Activated naive CD4-positive, alpha-beta T cell treated with anti-CD3 and anti-CD28 coated beads, Interleukin-2, amount 10 ng/mL, durations not matched to agents 7 days and 5 days (primary cell): ENCODE data around the gene OSGIN1.

ENCODE experiments used
- CTCF ChIA-PET: fragments of 350-600 bp; sonication (Branson Sonifier 250); formaldehyde crosslinking; loops from one replicate; lab custom pipeline; 2021; ENCODE audit warnings: antibody characterized with exemption; lab: Charles Lee
- DNase-seq: peaks from one replicate; pipeline ENCODE4 v3.0.0-alpha.2; 2020
- H3K27ac Mint-ChIP-seq: one replicate; pipeline ENCODE4 v1.8.0; 2021; ENCODE audit warnings: mild to moderate bottlenecking, moderate library complexity, mixed read lengths
- H3K27me3 Mint-ChIP-seq: one replicate; pipeline ENCODE4 v1.8.0; 2021; ENCODE audit warnings: mild to moderate bottlenecking, mixed read lengths
- H3K36me3 Mint-ChIP-seq: one replicate; pipeline ENCODE4 v1.8.0; 2021; ENCODE audit warnings: mixed read lengths
- H3K4me1 Mint-ChIP-seq: one replicate; pipeline ENCODE4 v1.8.0; 2021; ENCODE audit warnings: mixed read lengths
- H3K4me3 Mint-ChIP-seq: one replicate; pipeline ENCODE4 v1.8.0; 2021; ENCODE audit warnings: mild to moderate bottlenecking, moderate library complexity, mixed read lengths
- H3K9me3 Mint-ChIP-seq: one replicate; pipeline ENCODE4 v1.8.0; 2021; ENCODE audit warnings: mixed read lengths

OSGIN1 gene

GRCh38 chr16:83952587-83952939 is 477 bp upstream of the OSGIN1 start:
- Mint-ChIP-seq H3K4me1 (peaks cover 20% of the 10 kb centered on the region), H3K9me3 (peaks cover 5% of the 10 kb centered on the region)

GRCh38 chr16:83953796-83954576 is 946 bp downstream of the OSGIN1 start:
- no peaks in the 10 kb centered on the region for H3K36me3 Mint-ChIP-seq
- H3K27ac Mint-ChIP-seq, result no peak overlapping the region
- H3K4me3 Mint-ChIP-seq, result peak overlapping the region; percentile 64
- H3K4me1 Mint-ChIP-seq, result peaks cover 20% of the 10 kb centered on the region
- H3K27me3 Mint-ChIP-seq, result peaks cover 43% of the 10 kb centered on the region
- DNase-seq, result peak; percentile 52
- CTCF ChIA-PET, result interaction anchor here (0.9 to 5.8 kb wide), 15 partner anchors 8 to 233 kb away, joined by 3 to 54 read pairs (median 4); partner anchors contain the start of gene TAF1C
- peaks cover 5% of the 10 kb centered on the region for H3K9me3 Mint-ChIP-seq

More at GRCh38 chr16:83952587-83952939, 477 bp upstream of the OSGIN1 start:
- Mint-ChIP-seq H3K36me3 (no peaks in the 10 kb centered on the region), H3K4me3 (no peak overlapping the region), H3K27me3 (peaks cover 43% of the 10 kb centered on the region), H3K27ac (no peak overlapping the region)
- no peak for DNase-seq
- CTCF ChIA-PET, result interaction anchor here (1.2 to 5.8 kb wide), 2 partner anchors 10 to 112 kb away, joined by 3 to 54 read pairs; no protein-coding TSS in a partner anchor

- H3K9me3 Mint-ChIP-seq, result peaks cover 5% of the 10 kb centered on the region
- H3K27ac Mint-ChIP-seq, result no peak overlapping the region
- no peak overlapping the region for H3K4me3 Mint-ChIP-seq
- peaks cover 43% of the 10 kb centered on the region for H3K27me3 Mint-ChIP-seq
- CTCF ChIA-PET, result interaction anchor here (1.0 to 5.8 kb wide), 10 partner anchors 16 to 232 kb away, joined by 3 to 54 read pairs (median 4); partner anchors contain the start of gene TAF1C
- H3K36me3 Mint-ChIP-seq, result no peaks in the 10 kb centered on the region
- no peak for DNase-seq
- peaks cover 20% of the 10 kb centered on the region for H3K4me1 Mint-ChIP-seq
Measured at GRCh38 chr16:83954577-83955016, 1.6 kb downstream of the OSGIN1 start.

- peaks cover 2% of the 10 kb centered on the region for H3K9me3 Mint-ChIP-seq
- H3K4me1 Mint-ChIP-seq, result peaks cover 20% of the 10 kb centered on the region
- CTCF ChIA-PET, result interaction anchor here (1.0 to 5.8 kb wide), 4 partner anchors 58 to 109 kb away, joined by 3 to 54 read pairs (median 20); no protein-coding TSS in a partner anchor
- no peak for DNase-seq
- peaks cover 43% of the 10 kb centered on the region for H3K27me3 Mint-ChIP-seq
- H3K4me3 Mint-ChIP-seq, result no peak overlapping the region
- H3K27ac Mint-ChIP-seq, result no peak overlapping the region
- H3K36me3 Mint-ChIP-seq, result no peaks in the 10 kb centered on the region
Measured at GRCh38 chr16:83955218-83956130, 2.4 kb downstream of the OSGIN1 start.

GRCh38 chr16:83956336-83957289 is 3.6 kb downstream of the OSGIN1 start:
- Mint-ChIP-seq H3K9me3 (no peaks in the 10 kb centered on the region), H3K27ac (no peak overlapping the region), H3K36me3 (no peaks in the 10 kb centered on the region), H3K27me3 (peaks cover 43% of the 10 kb centered on the region), H3K4me1 (peaks cover 20% of the 10 kb centered on the region), H3K4me3 (no peak overlapping the region)
- CTCF ChIA-PET, result interaction anchor here (0.6 to 5.8 kb wide), 24 partner anchors 9 to 549 kb away, joined by 3 to 54 read pairs (median 4); partner anchors contain the start of gene TAF1C
- peak; percentile 86 for DNase-seq

GRCh38 chr16:83957296-83957855 is 4.3 kb downstream of the OSGIN1 start:
- no peaks in the 10 kb centered on the region for H3K36me3 Mint-ChIP-seq
- H3K4me3 Mint-ChIP-seq, result no peak overlapping the region
- CTCF ChIA-PET, result interaction anchor here (0.8 to 5.8 kb wide), 22 partner anchors 10 to 548 kb away, joined by 3 to 54 read pairs (median 4); partner anchors contain the start of gene TAF1C

GRCh38 chr16:83958137-83958845 is 5.3 kb downstream of the OSGIN1 start:
- Mint-ChIP-seq H3K4me1 (peaks cover 11% of the 10 kb centered on the region), H3K36me3 (no peaks in the 10 kb centered on the region), H3K4me3 (no peak overlapping the region), H3K27ac (no peak overlapping the region), H3K9me3 (no peaks in the 10 kb centered on the region), H3K27me3 (peaks cover 35% of the 10 kb centered on the region)
- no peak for DNase-seq
- CTCF ChIA-PET, result interaction anchor here (0.8 to 5.8 kb wide), 7 partner anchors 11 to 350 kb away, joined by 3 to 54 read pairs (median 8); partner anchors contain the start of gene TAF1C

More at GRCh38 chr16:83957296-83957855, 4.3 kb downstream of the OSGIN1 start:
- Mint-ChIP-seq H3K9me3 (no peaks in the 10 kb centered on the region), H3K27me3 (peaks cover 43% of the 10 kb centered on the region), H3K27ac (no peak overlapping the region), H3K4me1 (peaks cover 19% of the 10 kb centered on the region)
- DNase-seq, result no peak

GRCh38 chr16:83958846-83959565 is 6.0 kb downstream of the OSGIN1 start:
- Mint-ChIP-seq H3K27me3 (peaks cover 28% of the 10 kb centered on the region), H3K9me3 (no peaks in the 10 kb centered on the region), H3K4me3 (no peak overlapping the region), H3K36me3 (no peaks in the 10 kb centered on the region), H3K27ac (no peak overlapping the region), H3K4me1 (peaks cover 8% of the 10 kb centered on the region)
- no peak for DNase-seq
- CTCF ChIA-PET, result interaction anchor here (1.3 kb wide), 1 partner anchor 11 kb away, joined by 4 read pairs; no protein-coding TSS in a partner anchor

- no peak overlapping the region for H3K4me3 Mint-ChIP-seq
- CTCF ChIA-PET, result interaction anchor here (1.1 to 1.3 kb wide), 2 partner anchors 10 to 68 kb away, joined by 3 to 4 read pairs; no protein-coding TSS in a partner anchor
- H3K27ac Mint-ChIP-seq, result no peak overlapping the region
- peaks cover 20% of the 10 kb centered on the region for H3K27me3 Mint-ChIP-seq
- no peak for DNase-seq
- H3K4me1 Mint-ChIP-seq, result no peaks in the 10 kb centered on the region
- no peaks in the 10 kb centered on the region for H3K36me3 Mint-ChIP-seq
- H3K9me3 Mint-ChIP-seq, result no peaks in the 10 kb centered on the region
Measured at GRCh38 chr16:83959656-83960434, 6.8 kb downstream of the OSGIN1 start.

- CTCF ChIA-PET, result interaction anchor here (1.1 to 1.4 kb wide), 2 partner anchors 34 to 69 kb away, joined by 3 to 5 read pairs; no protein-coding TSS in a partner anchor
- Mint-ChIP-seq H3K27me3 (peaks cover 14% of the 10 kb centered on the region), H3K4me1 (no peaks in the 10 kb centered on the region), H3K27ac (no peak overlapping the region), H3K4me3 (no peak overlapping the region), H3K9me3 (no peaks in the 10 kb centered on the region), H3K36me3 (no peaks in the 10 kb centered on the region)
- DNase-seq, result no peak
Measured at GRCh38 chr16:83960521-83961249, 7.6 kb downstream of the OSGIN1 start.
